Liver (tissue), 9 donors: Measurements from ENCODE around the gene ALMS1. TPM values are rescaled to one million over a fixed set of nuclear protein-coding genes. Genes with fewer than 3 reads are reported as not detected.

Source experiments
- DNase-seq: peaks from one replicate; pipeline ENCODE4 v3.0.0-alpha.2; 2017; ENCODE audit warnings: low spot score
- H3K27ac ChIP-seq, 2 donors: one replicate each; pipeline ENCODE4 v1.7.0; 2013; ENCODE audit warnings: inconsistent platforms in 2 of 2, low read length in 2 of 2, control low read depth in 1 of 2, low read depth in 1 of 2, mild to moderate bottlenecking in 1 of 2
- H3K27me3 ChIP-seq, 4 donors: one replicate each; pipeline versions ENCODE4 v1.6.1 to v1.7.0; 2013; ENCODE audit warnings: low read length in 3 of 4, inconsistent platforms in 1 of 4, mild to moderate bottlenecking in 1 of 4, moderate library complexity in 1 of 4; ENCODE audit not compliant: control insufficient read depth in 4 of 4, insufficient read depth in 4 of 4
- H3K36me3 ChIP-seq, 4 donors: one replicate each; pipeline versions ENCODE4 v1.6.1 to v1.7.0; 2013; ENCODE audit warnings: low read length in 3 of 4, mild to moderate bottlenecking in 3 of 4, low read depth in 1 of 4, moderate library complexity in 1 of 4; ENCODE audit not compliant: control insufficient read depth in 4 of 4, insufficient read depth in 3 of 4
- H3K4me1 ChIP-seq, 4 donors: one replicate each; pipeline versions ENCODE4 v1.6.1 to v1.7.0; 2013; ENCODE audit warnings: low read length in 3 of 4, mild to moderate bottlenecking in 3 of 4, moderate library complexity in 1 of 4; ENCODE audit not compliant: control insufficient read depth in 4 of 4, insufficient read depth in 4 of 4
- H3K4me3 ChIP-seq, 3 donors: one replicate each; pipeline versions ENCODE4 v1.6.1 to v1.7.0; 2013; ENCODE audit warnings: low read length in 3 of 3, control low read depth in 1 of 3, low read depth in 1 of 3, mild to moderate bottlenecking in 1 of 3
- H3K9ac ChIP-seq, 2 donors: one replicate each; pipeline ENCODE4 v1.7.0; 2013; ENCODE audit warnings: low read length in 2 of 2, mild to moderate bottlenecking in 2 of 2, moderate library complexity in 2 of 2, control low read depth in 1 of 2, low read depth in 1 of 2
- H3K9me3 ChIP-seq, 4 donors: one replicate each; pipeline versions ENCODE4 v1.6.1 to v1.7.0; 2013; ENCODE audit warnings: low read length in 3 of 4; ENCODE audit not compliant: control insufficient read depth in 4 of 4
- EGR1 ChIP-seq, 2 donors: IDR thresholded peaks; 2 replicates each; pipeline ENCODE4 v1.6.1; 2016 to 2018; ENCODE audit warnings: antibody characterized with exemption in 2 of 2, low read depth in 2 of 2
- FOXA1 ChIP-seq: IDR thresholded peaks from 2 replicates; pipeline ENCODE4 v1.6.1; 2016; ENCODE audit warnings: antibody characterized with exemption
- FOXA2 ChIP-seq: IDR thresholded peaks from 2 replicates; pipeline ENCODE4 v1.6.1; 2016; ENCODE audit warnings: antibody characterized with exemption
- GABPA ChIP-seq, 2 donors: IDR thresholded peaks in 1 of 2; conservative IDR thresholded peaks in 1 of 2; 2 replicates each; pipeline ENCODE4 v1.6.1; 2016; ENCODE audit warnings: antibody characterized with exemption in 2 of 2, mild to moderate bottlenecking in 1 of 2, moderate library complexity in 1 of 2
- HNF4A ChIP-seq, 2 donors: conservative IDR thresholded peaks; 2 replicates each; pipeline ENCODE4 v1.6.1; 2016; ENCODE audit warnings: antibody characterized with exemption in 2 of 2, mild to moderate bottlenecking in 2 of 2
- HNF4G ChIP-seq: IDR thresholded peaks from 2 replicates; pipeline ENCODE4 v1.6.1; 2016; ENCODE audit warnings: antibody characterized with exemption
- JUND ChIP-seq, 2 donors: IDR thresholded peaks; 2 replicates each; pipeline ENCODE4 v1.6.1; 2016; ENCODE audit warnings: antibody characterized with exemption in 2 of 2
- MAX ChIP-seq: IDR thresholded peaks from 2 replicates; pipeline ENCODE4 v1.6.1; 2016; ENCODE audit warnings: antibody characterized with exemption
- NR2F2 ChIP-seq: IDR thresholded peaks from 2 replicates; pipeline ENCODE4 v1.6.1; 2016; ENCODE audit warnings: antibody characterized with exemption
- RAD21 ChIP-seq, 2 donors: IDR thresholded peaks; 2 replicates each; pipeline ENCODE4 v1.6.1; 2016; ENCODE audit warnings: antibody characterized with exemption in 2 of 2, mild to moderate bottlenecking in 2 of 2
- RXRA ChIP-seq, 2 donors: IDR thresholded peaks; 2 replicates each; pipeline ENCODE4 v1.6.1; 2017 to 2018; ENCODE audit warnings: antibody characterized with exemption in 2 of 2, mild to moderate bottlenecking in 1 of 2
- TAF1 ChIP-seq: conservative IDR thresholded peaks from 2 replicates; pipeline ENCODE4 v1.6.1; 2016; ENCODE audit warnings: antibody characterized with exemption, mild to moderate bottlenecking
- YY1 ChIP-seq: IDR thresholded peaks from 2 replicates; pipeline ENCODE4 v1.6.1; 2016; ENCODE audit warnings: antibody characterized with exemption, mild to moderate bottlenecking
- ZBTB33 ChIP-seq: IDR thresholded peaks from 2 replicates; pipeline ENCODE4 v1.6.1; 2016; ENCODE audit warnings: antibody characterized with exemption
- WGBS: extraction: QIAGEN DNeasy Blood & Tissue Kit; methylation state at CpG from one replicate; pipeline ENCODE4 v1.1.7; 2013; 5-methylcytosine and 5-hydroxymethylcytosine counted together
- polyA plus RNA-seq, 2 donors: library from polyadenylated mRNA; stranded (reverse) in 1 of 2; unstranded in 1 of 2; fragments of 200-250 nt in 1 of 2; fragments of >200 nt in 1 of 2; fragmentation: Nextera tagmentation in 1 of 2; extraction: Ambion mirVana in 1 of 2; gene quantifications; one replicate each; pipeline versions ENCODE4 v1.2.1 to v1.2.3, GENCODE V29; 2013 to 2015
- total RNA-seq, 2 donors: library from RNA; depleted of rRNA; stranded (reverse); fragments of >200 nt; gene quantifications; one replicate each; pipeline ENCODE4 v1.2.3, GENCODE V29; 2014
- TF ChIP-seq, protein P1 (sequence below): fragments of 150-350 bp; IDR thresholded peaks from 2 replicates; pipeline ENCODE4 v1.5.1; 2017; ENCODE audit warnings: improper control_type of control experiment, low read depth, low read length; ENCODE audit not compliant: missing input control
- TF ChIP-seq, protein P2 (sequence below): IDR thresholded peaks from 2 replicates; pipeline ENCODE4 v1.6.1; 2016; ENCODE audit warnings: antibody characterized with exemption, mild to moderate bottlenecking
- donor health status: healthy.
- donor health status: healthy.
- donor health status: healthy.
- donor health status: healthy.
- donor health status: healthy.

ALMS1 gene
- total and polyA plus RNA-seq, 4 donors, result 2.1 to 18.3 (median 7.0) TPM

DNA sequence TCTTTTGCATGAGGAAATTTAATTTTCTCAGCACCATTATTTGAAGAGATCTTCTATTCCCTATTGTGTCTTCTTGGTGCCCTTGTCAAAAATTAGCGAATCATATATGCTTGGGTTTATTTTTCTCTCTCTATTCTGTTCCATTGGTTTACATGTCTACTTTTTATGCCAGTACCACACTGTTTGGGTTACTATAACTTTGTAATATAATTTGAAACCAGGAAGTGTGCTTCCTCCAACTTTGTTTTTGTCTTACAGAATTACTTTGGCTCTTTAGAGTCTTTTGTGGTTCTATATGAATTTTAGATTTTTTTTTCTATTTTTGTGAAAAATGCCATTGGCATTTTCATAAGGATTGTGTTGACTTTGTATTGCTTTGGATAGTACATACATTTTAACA is 17.6 kb downstream of the ALMS1 start:
- TF ChIP-seq GABPA (IDR thresholded peaks at IDR 0.05 in 1 of 2, conservative IDR thresholded peaks at IDR 0.05 in 1 of 2) (no peak), HNF4A (conservative IDR thresholded peaks at IDR 0.05) (no peak), NR2F2 (no peak)
- H3K27ac ChIP-seq, result no peak overlapping the region
- peaks cover 3 to 7% (median 5%) of the 10 kb centered on the region in 4 donors for H3K9me3 ChIP-seq
- H3K4me1 ChIP-seq, result peaks cover 0 to 12% (median 4%) of the 10 kb centered on the region in 4 donors
- no peak for DNase-seq
- H3K27me3 ChIP-seq, result no peaks in the 10 kb centered on the region
- WGBS, result 98% methylated on average over 1 of the region's 1 CpG
- peaks cover 0 to 3% (median 0%) of the 10 kb centered on the region in 4 donors for H3K36me3 ChIP-seq
- no peak overlapping the region for H3K9ac ChIP-seq
- no peak overlapping the region for H3K4me3 ChIP-seq

- H3K27ac ChIP-seq, result no peak overlapping the region
- peaks cover 0 to 2% (median 1%) of the 10 kb centered on the region in 4 donors for H3K9me3 ChIP-seq
- no peak for TF ChIP-seq EGR1 (IDR thresholded peaks at IDR 0.05; ENCODE audit: low read depth in 2 of 2)
- TF ChIP-seq JUND (IDR thresholded peaks at IDR 0.05), result no peak
- no peak for TF ChIP-seq FOXA1
- TF ChIP-seq RAD21 (IDR thresholded peaks at IDR 0.05), result no peak
- no peak for TF ChIP-seq RXRA (IDR thresholded peaks at IDR 0.05)
- TF ChIP-seq, protein P1, sequence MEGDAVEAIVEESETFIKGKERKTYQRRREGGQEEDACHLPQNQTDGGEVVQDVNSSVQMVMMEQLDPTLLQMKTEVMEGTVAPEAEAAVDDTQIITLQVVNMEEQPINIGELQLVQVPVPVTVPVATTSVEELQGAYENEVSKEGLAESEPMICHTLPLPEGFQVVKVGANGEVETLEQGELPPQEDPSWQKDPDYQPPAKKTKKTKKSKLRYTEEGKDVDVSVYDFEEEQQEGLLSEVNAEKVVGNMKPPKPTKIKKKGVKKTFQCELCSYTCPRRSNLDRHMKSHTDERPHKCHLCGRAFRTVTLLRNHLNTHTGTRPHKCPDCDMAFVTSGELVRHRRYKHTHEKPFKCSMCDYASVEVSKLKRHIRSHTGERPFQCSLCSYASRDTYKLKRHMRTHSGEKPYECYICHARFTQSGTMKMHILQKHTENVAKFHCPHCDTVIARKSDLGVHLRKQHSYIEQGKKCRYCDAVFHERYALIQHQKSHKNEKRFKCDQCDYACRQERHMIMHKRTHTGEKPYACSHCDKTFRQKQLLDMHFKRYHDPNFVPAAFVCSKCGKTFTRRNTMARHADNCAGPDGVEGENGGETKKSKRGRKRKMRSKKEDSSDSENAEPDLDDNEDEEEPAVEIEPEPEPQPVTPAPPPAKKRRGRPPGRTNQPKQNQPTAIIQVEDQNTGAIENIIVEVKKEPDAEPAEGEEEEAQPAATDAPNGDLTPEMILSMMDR, result no peak
- TF ChIP-seq NR2F2, result no peak
- TF ChIP-seq YY1, result no peak
- no peak for TF ChIP-seq TAF1
- TF ChIP-seq HNF4G, result no peak
- H3K9ac ChIP-seq, result no peak overlapping the region
- H3K4me3 ChIP-seq, result no peak overlapping the region
- DNase-seq, result no peak
- WGBS, result 96% methylated on average over 5 of the region's 5 CpGs
- H3K27me3 ChIP-seq, result no peaks in the 10 kb centered on the region
- peaks cover 0 to 12% (median 4%) of the 10 kb centered on the region in 4 donors for H3K4me1 ChIP-seq
- H3K36me3 ChIP-seq, result peaks cover 0 to 1% (median 0%) of the 10 kb centered on the region in 4 donors
Measured at GRCh38 chr2:73404409-73404808, 18.8 kb downstream of the ALMS1 start.

GRCh38 chr2:73406996-73407395 is 21.4 kb downstream of the ALMS1 start:
- no peak for DNase-seq

More at GRCh38 chr2:73406996-73407395, 21.4 kb downstream of the ALMS1 start:
- WGBS, result 90% methylated on average over 2 of the region's 2 CpGs
- Histone ChIP-seq H3K9me3 (peaks cover 0 to 2% (median 0%) of the 10 kb centered on the region in 4 donors), H3K9ac (no peak overlapping the region), H3K27ac (no peak overlapping the region), H3K36me3 (no peaks in the 10 kb centered on the region), H3K4me3 (no peak overlapping the region), H3K4me1 (peaks cover 0 to 8% (median 1%) of the 10 kb centered on the region in 4 donors), H3K27me3 (no peaks in the 10 kb centered on the region)
- TF ChIP-seq MAX (no peak), FOXA2 (no peak), RAD21 (IDR thresholded peaks at IDR 0.05) (no peak), TAF1 (no peak), ZBTB33 (no peak), GABPA (IDR thresholded peaks at IDR 0.05 in 1 of 2, conservative IDR thresholded peaks at IDR 0.05 in 1 of 2) (no peak)
- TF ChIP-seq, protein P2, sequence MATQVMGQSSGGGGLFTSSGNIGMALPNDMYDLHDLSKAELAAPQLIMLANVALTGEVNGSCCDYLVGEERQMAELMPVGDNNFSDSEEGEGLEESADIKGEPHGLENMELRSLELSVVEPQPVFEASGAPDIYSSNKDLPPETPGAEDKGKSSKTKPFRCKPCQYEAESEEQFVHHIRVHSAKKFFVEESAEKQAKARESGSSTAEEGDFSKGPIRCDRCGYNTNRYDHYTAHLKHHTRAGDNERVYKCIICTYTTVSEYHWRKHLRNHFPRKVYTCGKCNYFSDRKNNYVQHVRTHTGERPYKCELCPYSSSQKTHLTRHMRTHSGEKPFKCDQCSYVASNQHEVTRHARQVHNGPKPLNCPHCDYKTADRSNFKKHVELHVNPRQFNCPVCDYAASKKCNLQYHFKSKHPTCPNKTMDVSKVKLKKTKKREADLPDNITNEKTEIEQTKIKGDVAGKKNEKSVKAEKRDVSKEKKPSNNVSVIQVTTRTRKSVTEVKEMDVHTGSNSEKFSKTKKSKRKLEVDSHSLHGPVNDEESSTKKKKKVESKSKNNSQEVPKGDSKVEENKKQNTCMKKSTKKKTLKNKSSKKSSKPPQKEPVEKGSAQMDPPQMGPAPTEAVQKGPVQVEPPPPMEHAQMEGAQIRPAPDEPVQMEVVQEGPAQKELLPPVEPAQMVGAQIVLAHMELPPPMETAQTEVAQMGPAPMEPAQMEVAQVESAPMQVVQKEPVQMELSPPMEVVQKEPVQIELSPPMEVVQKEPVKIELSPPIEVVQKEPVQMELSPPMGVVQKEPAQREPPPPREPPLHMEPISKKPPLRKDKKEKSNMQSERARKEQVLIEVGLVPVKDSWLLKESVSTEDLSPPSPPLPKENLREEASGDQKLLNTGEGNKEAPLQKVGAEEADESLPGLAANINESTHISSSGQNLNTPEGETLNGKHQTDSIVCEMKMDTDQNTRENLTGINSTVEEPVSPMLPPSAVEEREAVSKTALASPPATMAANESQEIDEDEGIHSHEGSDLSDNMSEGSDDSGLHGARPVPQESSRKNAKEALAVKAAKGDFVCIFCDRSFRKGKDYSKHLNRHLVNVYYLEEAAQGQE, result no peak
